GM12878 (cell line): ENCODE data around the gene UNKL.

Experiments used
- CREB1 ChIP-seq: IDR thresholded peaks from 2 replicates; pipeline ENCODE4 v1.6.1; 2012; ENCODE audit warnings: low read depth, mild to moderate bottlenecking, inconsistent platforms
- CTCF ChIP-seq, 3 experiments: IDR thresholded peaks in 2 of 3; conservative IDR thresholded peaks in 1 of 3; 2 replicates each; pipeline ENCODE4 v1.5.1; 2011; ENCODE audit warnings: low read depth in 3 of 3, low read length in 3 of 3, mild to moderate bottlenecking in 3 of 3, control low read depth in 2 of 3, moderate library complexity in 2 of 3, inconsistent platforms in 1 of 3, mixed read lengths in 1 of 3; ENCODE audit not compliant: control insufficient read depth in 2 of 3, insufficient read depth in 1 of 3; ENCODE audit errors: extremely low read depth in 1 of 3
- EP300 ChIP-seq, 2 experiments: fragments of 150-350 bp in 1 of 2; IDR thresholded peaks; 2 replicates each; pipeline ENCODE4 v1.6.1; 2011 to 2012; ENCODE audit warnings: low read depth in 2 of 2, low read length in 2 of 2, borderline replicate concordance in 1 of 2, improper control_type of control experiment in 1 of 2, inconsistent platforms in 1 of 2; ENCODE audit not compliant: control insufficient read depth in 1 of 2
- HDAC2 ChIP-seq: fragments of 200-600 bp; sonication (generic); IDR thresholded peaks from 2 replicates; pipeline ENCODE4 v1.6.1; 2017
- JUNB ChIP-seq: IDR thresholded peaks from 2 replicates; pipeline ENCODE4 v1.6.1; 2016; ENCODE audit warnings: antibody characterized with exemption, mild to moderate bottlenecking
- PBX3 ChIP-seq: IDR thresholded peaks from 2 replicates; pipeline ENCODE4 v1.6.1; 2011; ENCODE audit warnings: mild to moderate bottlenecking, low read depth, low read length, moderate library complexity; ENCODE audit not compliant: insufficient replicate concordance
- POLR2A ChIP-seq: IDR thresholded peaks from 2 replicates; pipeline ENCODE4 v1.6.1; 2011; ENCODE audit warnings: low read depth, mild to moderate bottlenecking, low read length
- POLR2AphosphoS2 ChIP-seq: IDR thresholded peaks from 2 replicates; pipeline ENCODE4 v1.6.1; 2011; ENCODE audit warnings: low read depth, mild to moderate bottlenecking, low read length, improper control_type of control experiment, moderate library complexity
- RCOR1 ChIP-seq: conservative IDR thresholded peaks from 2 replicates; pipeline ENCODE4 v1.6.1; 2012; ENCODE audit warnings: low read depth, low read length, improper control_type of control experiment
- SIN3A ChIP-seq: IDR thresholded peaks from 2 replicates; pipeline ENCODE4 v1.6.1; 2012; ENCODE audit warnings: low read depth, low read length, improper control_type of control experiment
- YY1 ChIP-seq: IDR thresholded peaks from 2 replicates; pipeline ENCODE4 v1.6.1; 2011; ENCODE audit warnings: low read depth, mild to moderate bottlenecking, low read length
- ZNF274 ChIP-seq: IDR thresholded peaks from one replicate; pipeline ENCODE4 v1.8.0; 2011; ENCODE audit not compliant: insufficient read length, insufficient read depth
- TF ChIP-seq, protein P1 (sequence below): IDR thresholded peaks from 2 replicates; pipeline ENCODE4 v1.6.1; 2012; ENCODE audit warnings: mild to moderate bottlenecking, low read depth, low read length
- TF ChIP-seq, protein P2 (sequence below): fragments of 450-650 bp; IDR thresholded peaks from 2 replicates; pipeline ENCODE4 v1.6.1; 2018; ENCODE audit warnings: mild to moderate bottlenecking, low read depth, moderate library complexity; ENCODE audit not compliant: partially characterized antibody

DNA sequence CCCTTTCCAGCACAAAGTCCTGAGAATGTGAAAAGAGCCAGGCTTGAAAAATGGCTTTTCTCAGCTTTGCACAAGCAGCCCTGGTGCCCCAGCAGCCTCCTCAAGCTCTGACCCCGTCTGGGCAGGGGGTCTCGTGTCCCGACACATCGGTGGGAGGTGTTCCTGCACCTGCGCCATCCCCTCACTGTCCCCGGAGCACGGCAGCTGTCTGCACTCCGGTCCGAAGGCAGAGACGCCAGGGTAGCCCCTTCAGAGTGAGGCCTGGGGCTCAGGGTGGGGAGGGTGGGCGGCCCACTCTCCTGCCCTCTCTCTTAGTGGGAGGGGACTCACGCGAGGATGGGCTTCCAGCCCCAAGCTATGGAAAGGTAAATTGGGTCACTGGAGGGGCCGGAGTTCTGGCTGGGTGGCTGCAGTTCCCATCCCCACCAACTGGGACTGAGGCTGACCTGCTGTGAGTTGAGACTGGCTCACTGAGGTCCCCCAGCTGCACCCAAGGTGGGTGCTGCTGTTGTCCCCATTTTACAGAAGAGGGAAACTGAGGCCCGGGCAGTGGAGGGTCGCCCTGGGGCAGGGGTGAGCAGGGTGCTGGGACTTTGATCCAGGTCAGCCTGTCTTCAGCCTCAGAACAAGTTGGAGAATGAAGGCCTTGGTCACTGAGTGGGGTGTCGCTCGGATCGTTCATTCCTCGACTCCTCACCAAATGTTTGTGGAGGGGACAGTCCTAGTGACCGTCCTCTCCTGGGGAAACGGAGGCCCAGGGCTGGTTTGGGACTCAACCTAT lies 83.4 kb downstream of the UNKL start:
- TF ChIP-seq PBX3, result no peak
- TF ChIP-seq YY1, result no peak
- TF ChIP-seq CTCF (IDR thresholded peaks at IDR 0.05 in 2 of 3, conservative IDR thresholded peaks at IDR 0.05 in 1 of 3; ENCODE audit: control insufficient read depth in 2 of 3, extremely low read depth in 1 of 3, insufficient read depth in 1 of 3, low read depth in 3 of 3, low read length in 3 of 3), result no peak
- TF ChIP-seq POLR2A, result no peak
- TF ChIP-seq JUNB, result no peak
- no peak for TF ChIP-seq SIN3A
- TF ChIP-seq, protein P1, sequence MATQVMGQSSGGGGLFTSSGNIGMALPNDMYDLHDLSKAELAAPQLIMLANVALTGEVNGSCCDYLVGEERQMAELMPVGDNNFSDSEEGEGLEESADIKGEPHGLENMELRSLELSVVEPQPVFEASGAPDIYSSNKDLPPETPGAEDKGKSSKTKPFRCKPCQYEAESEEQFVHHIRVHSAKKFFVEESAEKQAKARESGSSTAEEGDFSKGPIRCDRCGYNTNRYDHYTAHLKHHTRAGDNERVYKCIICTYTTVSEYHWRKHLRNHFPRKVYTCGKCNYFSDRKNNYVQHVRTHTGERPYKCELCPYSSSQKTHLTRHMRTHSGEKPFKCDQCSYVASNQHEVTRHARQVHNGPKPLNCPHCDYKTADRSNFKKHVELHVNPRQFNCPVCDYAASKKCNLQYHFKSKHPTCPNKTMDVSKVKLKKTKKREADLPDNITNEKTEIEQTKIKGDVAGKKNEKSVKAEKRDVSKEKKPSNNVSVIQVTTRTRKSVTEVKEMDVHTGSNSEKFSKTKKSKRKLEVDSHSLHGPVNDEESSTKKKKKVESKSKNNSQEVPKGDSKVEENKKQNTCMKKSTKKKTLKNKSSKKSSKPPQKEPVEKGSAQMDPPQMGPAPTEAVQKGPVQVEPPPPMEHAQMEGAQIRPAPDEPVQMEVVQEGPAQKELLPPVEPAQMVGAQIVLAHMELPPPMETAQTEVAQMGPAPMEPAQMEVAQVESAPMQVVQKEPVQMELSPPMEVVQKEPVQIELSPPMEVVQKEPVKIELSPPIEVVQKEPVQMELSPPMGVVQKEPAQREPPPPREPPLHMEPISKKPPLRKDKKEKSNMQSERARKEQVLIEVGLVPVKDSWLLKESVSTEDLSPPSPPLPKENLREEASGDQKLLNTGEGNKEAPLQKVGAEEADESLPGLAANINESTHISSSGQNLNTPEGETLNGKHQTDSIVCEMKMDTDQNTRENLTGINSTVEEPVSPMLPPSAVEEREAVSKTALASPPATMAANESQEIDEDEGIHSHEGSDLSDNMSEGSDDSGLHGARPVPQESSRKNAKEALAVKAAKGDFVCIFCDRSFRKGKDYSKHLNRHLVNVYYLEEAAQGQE, result no peak
- TF ChIP-seq CREB1, result no peak
- TF ChIP-seq EP300 (IDR thresholded peaks at IDR 0.05; ENCODE audit: borderline replicate concordance in 1 of 2, control insufficient read depth in 1 of 2, low read depth in 2 of 2, low read length in 2 of 2), result no peak
- no peak for TF ChIP-seq HDAC2
- no peak for TF ChIP-seq ZNF274
- no peak for TF ChIP-seq RCOR1
- TF ChIP-seq, protein P2, sequence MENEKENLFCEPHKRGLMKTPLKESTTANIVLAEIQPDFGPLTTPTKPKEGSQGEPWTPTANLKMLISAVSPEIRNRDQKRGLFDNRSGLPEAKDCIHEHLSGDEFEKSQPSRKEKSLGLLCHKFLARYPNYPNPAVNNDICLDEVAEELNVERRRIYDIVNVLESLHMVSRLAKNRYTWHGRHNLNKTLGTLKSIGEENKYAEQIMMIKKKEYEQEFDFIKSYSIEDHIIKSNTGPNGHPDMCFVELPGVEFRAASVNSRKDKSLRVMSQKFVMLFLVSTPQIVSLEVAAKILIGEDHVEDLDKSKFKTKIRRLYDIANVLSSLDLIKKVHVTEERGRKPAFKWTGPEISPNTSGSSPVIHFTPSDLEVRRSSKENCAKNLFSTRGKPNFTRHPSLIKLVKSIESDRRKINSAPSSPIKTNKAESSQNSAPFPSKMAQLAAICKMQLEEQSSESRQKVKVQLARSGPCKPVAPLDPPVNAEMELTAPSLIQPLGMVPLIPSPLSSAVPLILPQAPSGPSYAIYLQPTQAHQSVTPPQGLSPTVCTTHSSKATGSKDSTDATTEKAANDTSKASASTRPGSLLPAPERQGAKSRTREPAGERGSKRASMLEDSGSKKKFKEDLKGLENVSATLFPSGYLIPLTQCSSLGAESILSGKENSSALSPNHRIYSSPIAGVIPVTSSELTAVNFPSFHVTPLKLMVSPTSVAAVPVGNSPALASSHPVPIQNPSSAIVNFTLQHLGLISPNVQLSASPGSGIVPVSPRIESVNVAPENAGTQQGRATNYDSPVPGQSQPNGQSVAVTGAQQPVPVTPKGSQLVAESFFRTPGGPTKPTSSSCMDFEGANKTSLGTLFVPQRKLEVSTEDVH, result no peak
- TF ChIP-seq POLR2AphosphoS2, result no peak
